ENCODE data around the gene GGTA1. TPM values are rescaled to one million over a fixed set of nuclear protein-coding genes. Genes with fewer than 3 reads are reported as not detected.

GGTA1 gene
- polyA plus RNA-seq, 4 donors = 5.6 to 19.4 (median 6.4) TPM

DNA sequence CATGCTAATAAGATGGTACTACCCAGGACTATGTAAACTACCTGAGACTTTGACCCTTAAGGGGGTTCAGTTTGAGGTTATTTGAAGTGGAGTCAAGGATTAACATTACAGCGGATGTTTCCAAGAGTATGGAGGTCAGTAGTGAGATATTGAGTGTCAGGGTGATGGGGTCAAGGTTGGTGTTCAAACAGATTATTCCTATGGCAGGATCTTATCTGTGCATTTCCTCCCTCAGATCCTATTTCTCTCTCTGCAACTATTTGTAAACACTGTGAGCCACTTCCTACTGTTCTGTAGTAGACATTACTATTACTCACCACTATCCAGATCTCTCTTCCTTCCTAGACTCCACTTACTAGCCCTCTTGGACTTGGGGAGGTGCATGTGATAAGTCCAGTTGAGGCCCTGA, 75.6 kb downstream of the GGTA1 start:
- DNase-seq (ENCODE audit: low read depth in 4 of 4, low spot score in 3 of 4) = no peak

DNA sequence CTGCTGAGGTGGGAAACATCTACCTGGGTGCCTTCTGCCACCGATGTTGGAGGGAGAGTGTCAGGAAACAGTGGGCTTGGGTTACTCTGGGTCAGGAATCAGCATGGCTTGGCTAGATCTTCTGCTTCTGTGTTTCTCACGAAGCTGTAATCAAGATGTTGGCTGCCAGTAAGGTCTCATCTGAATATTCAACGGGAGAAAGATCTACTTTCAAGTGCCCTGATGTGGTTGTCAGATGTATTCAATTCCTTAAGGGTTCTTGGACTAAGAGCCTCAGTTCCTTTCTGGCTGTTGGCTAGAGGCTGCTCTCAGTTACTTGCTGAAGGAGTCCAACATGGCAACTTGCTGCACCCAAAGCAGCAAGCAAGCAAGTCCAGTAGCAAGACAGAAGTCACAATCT, 87.7 kb downstream of the GGTA1 start:
- DNase-seq (ENCODE audit: low read depth in 4 of 4, low spot score in 3 of 4) = no peak

DNA sequence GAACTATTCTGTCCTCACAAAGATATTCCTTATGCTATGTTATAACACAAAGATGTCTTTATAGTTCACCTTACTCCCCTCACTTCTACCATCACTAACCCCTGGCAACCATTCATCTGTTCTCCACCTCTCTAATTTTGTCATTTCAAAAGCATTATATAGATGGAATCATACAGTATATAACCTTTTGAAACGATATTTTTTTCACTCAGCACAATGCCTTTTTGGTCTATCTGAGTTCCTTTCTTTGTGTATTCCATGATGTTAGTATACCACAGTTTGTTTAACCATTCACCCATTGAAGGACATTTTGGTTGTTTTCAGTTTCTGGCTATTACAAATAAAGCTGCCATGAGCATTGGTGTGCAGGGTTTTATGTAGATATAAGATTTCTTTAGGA, 93.7 kb downstream of the GGTA1 start:
- no peak for DNase-seq (ENCODE audit: low read depth in 4 of 4, low spot score in 3 of 4)

Other genes starting within 250 kb of the GGTA1 start
- 100 to 1,000 TPM; 120 to 264 (median 192) TPM for gene GSN, start 231.7 kb downstream of the GGTA1 start, polyA plus RNA-seq (ENCODE audit: insufficient read length in 4 of 4)
- 10 to 100 TPM; 71.7 to 90.3 (median 83.5) TPM for gene STOM, start 129.6 kb downstream of the GGTA1 start, polyA plus RNA-seq (ENCODE audit: insufficient read length in 4 of 4)
- 10 to 100 TPM; 33.4 to 43.9 (median 39.6) TPM for gene DAB2IP, start 151.8 kb upstream of the GGTA1 start, polyA plus RNA-seq (ENCODE audit: insufficient read length in 4 of 4)